Measurements from ENCODE around the gene YES1. TPM values are rescaled to one million over a fixed set of nuclear protein-coding genes. Genes with fewer than 3 reads are reported as not detected.

YES1 gene
- total and polyA plus RNA-seq, 2 of the 8 experiments (the other 6 are each of a cell fraction or from before 2014, with no cell fraction given) = 14.8 to 94.3 TPM

GRCh38 chr18:839224-840022 is 27.4 kb upstream of the YES1 start (continued):
- TF ChIP-seq CTCF (IDR thresholded peaks at IDR 0.05; ENCODE audit: control extremely low read depth in 1 of 3, insufficient read depth in 1 of 3, low read depth in 1 of 3, low read length in 3 of 3) (peak; percentile 87 to 95 (median 88)), HDAC2 (IDR thresholded peaks at IDR 0.05; ENCODE audit: borderline replicate concordance in 1 of 2, low read depth in 2 of 2, low read length in 2 of 2) (peak in 1 of 2 experiments; percentile 85; a peak in 2 of 4 replicates), SRF (IDR thresholded peaks at IDR 0.05; ENCODE audit: low read depth, low read length) (no peak), SP1 (IDR thresholded peaks at IDR 0.05; ENCODE audit: low read depth, low read length) (0 out of 2 replicates have a peak, but pooled peaks have one; percentile 72), POLR2AphosphoS5 (IDR thresholded peaks at IDR 0.05; ENCODE audit: low read depth, low read length) (peak; percentile 92), GABPA (IDR thresholded peaks at IDR 0.05; ENCODE audit: borderline replicate concordance, insufficient read depth, low read length) (0 out of 2 replicates have a peak, but pooled peaks have one; percentile 36), POU5F1 (IDR thresholded peaks at IDR 0.05; ENCODE audit: low read depth, low read length) (0 out of 2 replicates have a peak, but pooled peaks have one; percentile 37), EP300 (IDR thresholded peaks at IDR 0.05; ENCODE audit: borderline replicate concordance in 1 of 2, low read depth in 2 of 2, low read length in 2 of 2) (peak in 1 of 2 experiments; percentile 13; a peak in 1 of 3 replicates), TCF12 (IDR thresholded peaks at IDR 0.05; ENCODE audit: low read depth, low read length) (peak; percentile 96), TEAD4 (IDR thresholded peaks at IDR 0.05; ENCODE audit: low read depth, low read length) (peak; percentile 40; the same call in 1 of the 2 replicates), CREB1 (IDR thresholded peaks at IDR 0.05) (peak; percentile 41; the same call in 1 of the 2 replicates), EGR1 (IDR thresholded peaks at IDR 0.05; ENCODE audit: borderline replicate concordance, low read depth, low read length) (peak; percentile 77), TAF7 (optimal IDR thresholded peaks at IDR 0.05; ENCODE audit: borderline replicate concordance, low read depth, low read length) (peak; percentile 16), NANOG (IDR thresholded peaks at IDR 0.05; ENCODE audit: insufficient read depth, low read depth, low read length, poor library complexity, severe bottlenecking) (peak; percentile 95), RNF2 (IDR thresholded peaks at IDR 0.05; ENCODE audit: borderline replicate concordance, low read depth, low read length, missing control alignments, poor library complexity, severe bottlenecking) (no peak)
- TF ChIP-seq, protein P1, sequence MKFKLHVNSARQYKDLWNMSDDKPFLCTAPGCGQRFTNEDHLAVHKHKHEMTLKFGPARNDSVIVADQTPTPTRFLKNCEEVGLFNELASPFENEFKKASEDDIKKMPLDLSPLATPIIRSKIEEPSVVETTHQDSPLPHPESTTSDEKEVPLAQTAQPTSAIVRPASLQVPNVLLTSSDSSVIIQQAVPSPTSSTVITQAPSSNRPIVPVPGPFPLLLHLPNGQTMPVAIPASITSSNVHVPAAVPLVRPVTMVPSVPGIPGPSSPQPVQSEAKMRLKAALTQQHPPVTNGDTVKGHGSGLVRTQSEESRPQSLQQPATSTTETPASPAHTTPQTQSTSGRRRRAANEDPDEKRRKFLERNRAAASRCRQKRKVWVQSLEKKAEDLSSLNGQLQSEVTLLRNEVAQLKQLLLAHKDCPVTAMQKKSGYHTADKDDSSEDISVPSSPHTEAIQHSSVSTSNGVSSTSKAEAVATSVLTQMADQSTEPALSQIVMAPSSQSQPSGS (IDR thresholded peaks at IDR 0.05; ENCODE audit: low read length) = peak; percentile 75; the same call in 1 of the 2 replicates
